Activated CD4-positive, alpha-beta T cell treated with anti-CD3 and anti-CD28 coated beads, Interleukin-2, amount 50 U/mL, for 1 hour (primary cell): ENCODE measurements around the gene DHX8.
A peak's percentile ranks its signal among the peaks of the same experiment; 100 is the strongest.

Experiments
- DNase-seq: peaks from one replicate; pipeline ENCODE4 v3.0.0-alpha.2; 2020

DHX8 gene

DNA sequence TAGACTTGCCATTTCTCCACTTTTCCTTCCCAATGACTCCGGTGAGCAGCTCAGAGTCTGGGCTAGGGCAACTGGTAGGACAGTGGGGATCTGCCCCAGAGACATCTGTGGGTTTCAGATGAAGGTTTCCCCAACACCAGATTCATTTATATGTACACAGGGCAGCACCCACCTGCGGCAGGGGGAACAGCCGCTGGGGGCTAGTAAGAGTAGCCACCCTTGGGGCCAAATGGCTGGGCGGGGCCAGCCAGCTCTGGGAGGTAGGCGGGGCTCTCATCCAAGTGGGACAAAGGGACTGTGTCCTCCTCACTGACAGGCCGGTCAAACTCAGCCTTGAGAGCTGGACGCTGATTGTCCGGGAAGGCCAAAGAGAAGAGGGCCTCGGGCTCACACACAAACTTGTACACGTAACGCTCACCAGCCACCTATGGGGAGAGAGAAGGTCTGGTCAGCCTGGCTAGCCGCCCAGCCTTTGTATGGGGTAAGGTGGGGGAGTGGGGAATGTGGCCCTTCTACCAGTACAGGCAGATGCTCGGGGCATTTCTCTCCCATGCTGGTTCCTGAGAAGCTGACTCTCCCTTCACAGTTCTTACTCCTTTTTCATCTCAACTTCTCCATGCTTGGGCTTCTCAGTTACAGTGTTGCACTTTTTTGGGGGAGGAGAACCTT, 44.7 kb downstream of the DHX8 start:
- DNase-seq: no peak

DNA sequence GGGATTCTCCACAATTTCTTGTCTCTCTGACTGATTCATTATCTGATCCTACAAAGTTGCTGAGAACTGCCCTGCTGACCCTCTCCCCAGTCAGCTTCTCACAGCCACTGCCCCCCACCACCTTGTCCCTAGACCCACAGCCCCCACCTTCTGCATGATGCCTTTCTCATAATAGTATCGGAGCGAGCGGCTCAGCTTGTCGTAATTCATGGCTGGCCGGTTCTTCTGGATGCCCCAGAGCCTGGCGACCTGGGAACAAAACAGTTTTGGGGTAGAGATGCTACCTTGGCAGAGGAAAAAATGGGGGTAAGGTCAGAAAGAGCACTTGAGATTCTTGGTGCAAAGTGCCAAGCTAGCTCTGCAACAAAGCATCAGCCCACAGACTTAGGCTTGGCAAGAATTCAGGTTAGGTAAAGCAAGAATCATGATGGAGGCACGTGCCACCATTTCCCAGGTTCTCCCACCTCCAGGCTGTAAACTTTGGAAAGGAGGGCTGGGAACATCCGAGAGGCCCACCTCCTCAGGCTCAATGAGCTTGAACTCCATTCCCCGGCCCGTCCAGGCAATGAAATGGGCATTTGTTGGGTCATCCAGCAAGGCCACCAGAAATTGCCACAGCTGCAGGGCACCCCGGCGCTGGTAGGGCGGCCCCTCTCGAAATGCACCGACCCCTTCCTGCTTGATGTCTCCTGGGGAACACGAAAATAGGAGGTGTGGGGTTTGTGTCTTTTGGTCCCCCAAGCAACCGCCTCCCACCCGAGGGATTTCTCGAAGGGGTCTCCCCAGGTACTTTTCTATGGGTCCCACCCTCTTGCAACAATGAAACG, 45.4 kb downstream of the DHX8 start:
- DNase-seq: no peak

DNA sequence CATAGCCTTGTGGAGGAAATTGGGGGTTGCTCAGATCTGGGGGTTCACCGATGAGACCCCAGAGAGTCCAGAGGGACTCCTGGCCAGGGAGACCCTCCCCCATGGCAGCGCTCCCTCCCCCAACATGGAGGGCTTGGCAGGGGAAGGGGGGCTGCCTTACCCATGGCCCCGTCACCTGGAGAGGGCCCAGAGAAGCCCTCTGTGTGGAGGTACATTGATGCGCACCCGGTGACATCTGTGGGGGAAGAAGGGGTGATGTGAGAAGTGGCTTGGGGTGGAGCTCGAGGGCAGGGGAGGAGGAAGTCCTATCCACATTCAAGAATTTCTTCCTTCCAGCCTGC, 46.1 kb downstream of the DHX8 start:
- no peak for DNase-seq

DNA sequence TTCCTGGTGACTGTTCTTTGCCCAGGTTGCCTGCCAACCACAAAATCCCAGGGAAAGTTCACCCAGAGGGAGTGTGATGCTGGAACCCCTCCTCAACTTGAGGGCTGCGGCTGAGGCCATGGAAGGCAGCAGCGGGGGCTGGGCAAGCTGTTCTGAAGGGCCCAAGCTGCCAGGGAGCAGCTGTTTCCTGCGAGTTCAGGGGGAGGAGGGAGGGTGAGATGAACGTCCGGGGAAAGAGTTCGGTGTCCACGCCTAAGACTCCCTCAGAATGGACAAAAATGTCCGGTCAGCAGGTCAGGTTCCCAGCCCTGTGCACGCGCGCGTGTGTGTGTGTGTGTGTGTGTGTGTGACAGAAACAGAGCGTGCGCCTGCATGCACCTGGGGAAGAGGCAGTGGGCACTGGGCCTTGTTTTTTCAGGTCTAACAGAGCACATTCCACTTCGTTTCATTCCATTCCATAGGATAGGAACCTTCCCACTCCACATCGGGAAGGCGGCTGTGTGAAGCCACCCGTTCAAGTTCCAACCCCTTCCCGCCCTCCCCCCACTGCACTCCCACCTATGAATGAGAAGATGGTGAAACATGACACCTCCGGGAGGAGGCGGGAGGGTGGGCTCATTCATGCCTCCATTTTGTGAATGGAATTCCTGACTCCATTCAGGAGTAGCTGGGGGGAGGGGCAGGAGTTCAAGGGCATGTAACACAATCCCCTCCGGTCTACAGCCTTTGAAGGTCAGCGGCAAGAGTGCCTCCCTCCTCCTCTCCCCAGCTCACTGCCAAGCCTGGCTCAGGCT, 46.7 kb downstream of the DHX8 start:
- DNase-seq: no peak

DNA sequence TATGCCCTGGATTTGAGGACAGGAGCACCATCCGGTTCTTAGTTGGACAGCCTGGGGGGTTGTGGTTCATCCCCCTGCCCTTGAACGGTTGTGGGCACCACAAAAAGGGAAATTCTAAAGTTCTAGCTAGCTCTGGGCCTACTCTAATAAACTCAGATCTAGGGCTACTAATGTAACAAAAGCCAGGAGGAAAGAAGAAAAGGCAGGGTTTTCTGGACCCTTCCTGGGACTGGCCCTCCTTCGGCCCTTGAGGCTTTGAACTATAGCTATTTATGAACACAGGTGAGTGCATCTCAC, 47.3 kb downstream of the DHX8 start:
- no peak for DNase-seq

DNA sequence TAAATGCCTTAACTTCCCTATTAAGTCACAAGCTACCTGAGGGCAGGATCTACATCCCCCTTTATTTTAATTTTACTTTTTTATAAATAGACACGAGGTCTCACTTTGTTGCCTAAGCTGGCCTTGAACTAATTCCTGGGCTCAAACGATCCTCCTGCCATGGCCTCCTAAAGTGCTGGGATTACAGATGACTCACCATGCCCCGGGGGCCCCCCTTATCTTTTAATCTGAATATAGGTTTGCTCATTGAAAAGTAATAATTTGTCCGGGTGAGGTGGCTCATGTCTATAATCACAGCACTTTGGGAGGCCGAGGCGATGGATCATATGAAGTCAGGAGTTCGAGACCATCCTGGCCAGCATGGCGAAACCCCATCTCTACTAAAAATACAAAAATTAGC, 48.2 kb downstream of the DHX8 start:
- no peak for DNase-seq

DNA sequence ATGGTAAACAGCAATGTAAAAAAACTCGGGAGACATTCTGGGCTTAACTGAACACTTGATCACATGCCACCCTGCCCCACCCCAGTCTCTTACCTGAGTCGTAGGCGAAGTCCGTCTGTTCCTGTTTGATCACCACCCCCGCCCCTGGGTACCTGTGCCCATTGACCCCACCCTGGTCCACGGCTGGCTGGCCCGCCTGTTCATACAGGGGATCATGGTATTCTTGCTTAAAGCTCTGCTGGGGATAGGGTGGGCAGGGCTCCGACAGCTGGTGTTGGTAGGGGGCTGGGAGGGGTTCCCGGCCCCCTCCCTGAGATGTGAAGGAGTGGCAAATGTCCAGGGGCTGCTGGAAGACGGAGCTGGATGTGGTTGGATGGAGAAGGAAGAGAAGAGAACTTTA, 48.8 kb downstream of the DHX8 start:
- no peak for DNase-seq

DNA sequence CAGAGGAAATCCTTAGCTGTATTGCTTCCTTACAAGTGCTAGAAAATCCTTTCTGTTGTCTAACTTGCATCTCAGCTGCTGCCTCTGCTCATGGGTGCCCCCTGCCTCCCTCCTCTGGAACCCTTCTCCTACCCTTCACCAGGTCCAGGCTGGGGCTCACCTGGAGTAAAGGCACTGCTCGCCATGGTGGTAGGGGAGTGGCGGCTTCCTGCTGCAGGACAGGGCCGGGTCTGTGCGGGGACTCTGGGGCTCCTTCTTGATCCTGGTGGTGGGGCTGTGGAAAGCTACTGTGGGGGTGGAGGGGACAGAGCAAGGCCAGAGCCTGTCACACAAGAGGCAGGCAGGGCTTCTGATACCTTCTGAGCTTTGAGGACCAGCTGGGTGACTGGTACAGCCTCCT, 49.9 kb downstream of the DHX8 start:
- DNase-seq: no peak

DNA sequence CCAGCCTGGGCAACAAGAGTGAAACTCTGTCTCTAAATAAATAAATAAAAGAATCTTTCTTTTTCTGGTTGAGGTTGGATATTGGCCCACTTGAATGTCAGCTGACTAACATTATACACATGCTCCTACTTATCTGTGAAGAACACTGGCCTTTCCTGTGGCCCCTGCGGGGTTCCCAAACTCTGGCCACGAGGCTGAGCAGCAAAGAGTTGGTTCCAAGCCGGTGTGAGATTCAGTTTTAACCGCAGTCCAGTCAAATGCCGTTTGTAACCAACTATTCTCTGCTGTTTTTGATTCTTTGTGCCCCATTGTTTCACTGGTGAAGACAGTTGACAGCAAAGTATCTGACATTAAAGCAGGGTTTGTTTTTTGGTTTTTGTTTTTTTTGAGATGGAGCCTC, 51.1 kb downstream of the DHX8 start:
- DNase-seq: no peak

DNA sequence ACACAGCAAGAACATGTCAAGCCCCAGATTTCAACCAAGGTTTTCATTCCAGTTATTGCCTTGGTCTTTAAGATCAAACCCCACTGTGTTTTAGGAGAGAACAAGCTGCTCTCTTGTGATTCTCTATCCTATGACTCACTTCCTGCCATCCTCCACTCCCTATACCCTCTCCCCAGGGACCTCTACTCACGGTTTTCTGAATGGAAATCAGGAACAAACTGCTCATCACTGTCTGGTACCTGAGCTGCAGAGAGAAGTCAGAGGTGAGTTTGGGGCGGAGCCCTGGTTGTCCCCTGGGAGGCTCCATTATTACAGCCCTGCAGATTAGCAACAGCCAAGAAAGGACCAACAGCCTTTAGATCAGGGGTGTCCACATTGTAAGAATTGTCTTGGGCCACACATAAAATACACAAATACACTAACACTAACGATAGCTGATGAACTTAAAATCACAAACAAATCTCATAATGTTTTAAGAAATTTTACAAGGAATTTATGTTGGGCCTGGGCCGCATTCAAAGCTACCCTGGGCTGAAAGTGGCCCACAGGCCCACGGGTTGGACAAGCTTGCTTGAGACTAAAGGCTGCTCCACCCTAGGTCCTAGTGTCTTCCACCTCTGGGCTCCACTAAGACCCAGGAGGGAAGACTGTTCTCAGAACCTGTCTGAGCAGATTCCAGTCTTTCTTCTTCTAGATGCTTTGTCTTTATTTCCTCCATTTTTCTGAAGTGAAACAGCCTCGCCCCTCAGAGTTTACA, 52.6 kb downstream of the DHX8 start:
- no peak for DNase-seq

DNA sequence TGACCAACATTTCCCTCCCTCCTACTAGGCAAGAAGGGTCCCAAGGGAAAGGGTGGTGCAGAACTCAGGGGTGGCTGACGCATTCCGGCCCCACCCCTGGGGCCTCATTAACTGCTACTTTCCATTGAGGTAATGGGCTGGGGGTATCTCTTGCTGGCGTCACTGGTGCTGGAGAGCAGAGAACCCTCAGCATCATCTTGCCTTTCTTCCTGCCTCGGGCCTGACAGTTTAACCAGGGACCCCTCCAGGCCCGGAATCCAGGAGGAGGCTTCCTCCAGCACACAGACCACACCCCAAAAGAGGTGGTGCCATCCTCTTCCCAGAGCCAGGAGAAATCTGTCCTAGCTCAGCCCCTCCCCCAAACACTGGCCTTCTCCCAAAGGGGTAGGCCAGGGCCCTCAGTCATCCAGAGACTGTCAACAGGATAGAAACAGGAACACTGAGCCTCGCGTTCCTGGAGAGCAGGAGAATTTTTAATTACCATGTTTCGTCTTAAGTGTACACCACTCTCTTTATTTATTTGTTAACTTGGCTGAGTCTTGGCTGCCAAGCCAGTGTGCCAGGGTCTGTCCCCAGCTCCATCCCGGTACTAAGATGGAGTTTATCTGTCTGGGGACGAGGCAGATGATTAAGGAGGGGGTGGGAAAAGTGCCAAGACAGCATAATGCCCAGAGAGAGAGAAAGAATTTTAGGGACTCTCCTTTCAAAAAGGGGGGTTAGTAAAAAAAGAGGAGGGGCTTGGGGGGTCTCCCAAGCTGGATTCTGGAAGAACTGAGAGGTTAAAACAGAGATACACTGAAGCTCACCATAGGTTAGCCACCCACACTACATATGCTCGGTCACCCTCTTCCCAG, 57.3 kb downstream of the DHX8 start:
- no peak for DNase-seq

DNA sequence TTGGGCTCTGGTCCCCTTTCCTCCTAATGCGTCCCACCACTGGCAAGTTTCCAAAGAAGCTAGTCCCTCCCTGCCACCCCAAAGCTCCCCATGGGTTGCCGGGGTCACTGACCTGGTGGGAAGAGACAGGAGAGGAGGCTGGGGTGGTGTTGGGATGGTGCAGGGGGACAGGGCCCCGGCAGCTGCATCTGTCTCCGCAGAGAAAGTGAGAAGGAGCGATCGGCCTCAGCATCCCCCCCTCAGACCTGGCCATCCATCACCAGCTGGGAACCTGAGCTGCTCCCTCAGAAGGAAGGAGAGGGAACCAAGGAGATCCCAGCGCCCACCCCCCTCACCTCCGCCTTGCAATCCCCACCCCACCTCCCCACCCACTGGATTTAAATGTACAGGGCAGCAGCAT, 59.1 kb downstream of the DHX8 start:
- DNase-seq: no peak

DNA sequence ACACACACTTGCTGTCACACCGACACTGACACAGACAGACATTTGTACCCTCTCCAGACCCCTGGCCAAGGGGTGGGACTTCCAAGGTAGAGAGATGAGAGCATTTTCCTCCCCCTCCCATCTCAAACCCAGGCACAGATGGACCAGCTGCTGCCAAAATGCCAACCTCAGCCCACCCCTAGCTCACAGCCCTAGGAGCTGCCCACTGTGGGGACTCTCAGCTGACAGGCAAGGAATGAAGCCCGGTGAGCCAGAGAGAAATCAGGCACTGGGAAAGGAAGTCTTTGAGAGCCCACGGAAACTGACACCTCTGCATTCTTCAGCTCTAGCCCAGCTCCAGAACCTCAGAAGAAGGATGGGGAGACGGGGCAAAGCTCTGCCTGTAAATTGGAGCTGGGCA, 59.5 kb downstream of the DHX8 start:
- no peak for DNase-seq

DNA sequence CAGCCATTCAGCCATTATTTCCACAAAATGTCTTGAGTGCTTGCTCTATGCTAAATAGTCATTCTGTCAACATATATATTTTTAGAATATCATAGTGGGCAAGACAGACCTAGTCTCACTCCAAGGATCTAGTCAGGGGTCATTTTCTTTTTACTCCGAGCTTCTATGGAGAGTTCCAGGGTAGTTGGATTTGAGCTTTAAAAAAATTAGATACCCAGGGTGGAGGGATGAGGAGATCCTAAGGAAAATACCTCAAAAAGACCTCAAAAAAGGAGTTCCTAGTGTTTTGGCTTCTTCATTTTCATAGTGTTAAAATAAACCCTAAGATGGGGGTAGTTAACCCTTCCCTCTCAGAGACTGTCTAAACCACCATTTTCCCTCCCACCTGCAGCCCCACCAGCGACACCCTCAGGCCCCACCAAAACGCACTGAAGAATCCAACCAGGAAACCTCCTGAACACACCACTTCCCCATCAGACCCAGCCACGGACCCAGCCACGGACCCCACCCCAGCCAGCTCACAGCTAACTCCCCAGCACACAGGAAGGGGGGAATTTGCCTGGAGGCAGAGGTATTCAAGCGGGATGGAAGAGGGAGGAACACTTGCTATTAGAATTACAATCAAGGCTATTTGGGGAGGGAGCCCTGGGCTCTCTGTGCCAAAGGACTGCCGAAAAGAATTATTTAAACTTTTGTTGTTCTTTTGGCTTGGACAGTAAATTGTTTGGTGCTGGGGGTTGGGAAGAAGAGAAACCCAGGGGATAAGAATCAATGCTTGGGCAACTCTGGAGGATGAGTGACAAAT, 60.2 kb downstream of the DHX8 start:
- DNase-seq: no peak

DNA sequence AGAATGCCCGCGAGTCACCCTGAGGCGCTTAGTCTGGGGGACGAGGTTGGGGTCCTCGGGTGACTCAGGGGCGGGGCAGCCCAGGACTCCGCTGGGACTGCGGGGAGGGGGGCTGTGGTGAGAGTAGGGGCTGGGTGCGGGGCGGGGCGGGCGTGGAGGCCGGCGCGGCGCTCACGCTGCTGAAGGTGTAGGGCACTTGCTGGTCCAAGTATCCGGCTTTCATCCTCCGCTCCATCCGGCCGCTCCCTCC, 61.5 kb downstream of the DHX8 start:
- peak; percentile 15 for DNase-seq

DNA sequence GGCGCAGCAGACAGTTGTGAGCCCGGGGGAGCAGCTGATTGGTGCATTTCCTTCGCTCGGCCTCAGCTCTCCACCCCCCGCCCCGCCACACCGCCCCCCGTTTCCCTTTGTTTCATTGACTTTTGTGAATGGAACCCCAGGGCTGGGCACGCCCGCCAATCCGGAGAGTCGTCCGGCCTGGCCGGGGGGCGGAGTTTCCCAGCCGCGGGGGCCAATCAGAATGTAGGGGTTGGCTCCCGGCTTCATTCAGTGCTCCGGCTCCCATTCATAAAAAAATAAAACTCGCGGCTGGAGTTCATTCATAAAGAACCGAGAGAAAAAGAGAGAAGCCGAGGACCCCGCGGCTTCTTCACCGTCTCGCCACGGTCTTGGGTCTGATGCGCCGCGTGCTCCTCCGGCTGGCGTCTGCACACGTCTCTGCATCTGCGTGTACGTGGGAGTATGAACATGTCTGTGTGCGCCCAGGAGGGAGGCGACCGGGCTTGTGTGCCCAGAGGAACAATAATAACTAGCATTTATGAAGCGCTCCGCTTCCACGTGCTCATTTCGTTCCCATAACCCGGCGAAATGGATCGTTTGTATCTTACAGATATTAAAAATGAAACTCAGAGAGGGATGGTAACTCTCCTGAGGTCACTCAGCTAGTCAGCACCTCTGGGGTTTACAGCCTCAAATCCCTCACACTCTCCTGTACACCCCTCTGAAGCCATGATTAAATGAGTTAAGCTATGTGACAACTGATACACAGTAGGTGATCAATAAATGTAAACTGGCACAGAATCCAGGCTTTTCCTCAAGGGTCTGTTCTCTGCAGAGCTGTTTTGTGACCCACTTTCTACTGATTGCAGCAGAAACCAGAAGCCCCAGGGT, 62.8 kb downstream of the DHX8 start, which contains the start of gene ETV4:
TSS of gene ETV4 (minus strand) at position 22 of the 870 bp plus-strand sequence. CDS start 723 bp downstream, outside the sequence.
- peak; percentile 85 for DNase-seq

DNA sequence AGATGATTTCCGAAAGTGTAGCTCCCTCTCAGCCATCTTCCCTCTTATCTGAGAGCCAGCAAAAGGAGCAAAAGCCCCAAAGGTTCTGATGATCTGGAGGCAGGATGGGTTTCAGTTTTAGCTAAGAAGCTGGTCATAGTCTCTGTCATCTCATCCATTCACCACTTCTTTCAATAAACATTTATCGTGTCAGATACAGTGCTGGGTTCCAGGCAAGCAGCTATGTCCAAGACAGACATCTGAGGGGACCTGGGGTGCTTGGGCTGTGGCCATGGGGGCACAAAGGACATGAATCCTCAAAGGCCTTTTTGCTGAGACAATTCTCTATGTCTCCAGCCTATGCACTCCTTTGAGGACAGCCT, 63.4 kb downstream of the DHX8 start:
- DNase-seq: no peak

DNA sequence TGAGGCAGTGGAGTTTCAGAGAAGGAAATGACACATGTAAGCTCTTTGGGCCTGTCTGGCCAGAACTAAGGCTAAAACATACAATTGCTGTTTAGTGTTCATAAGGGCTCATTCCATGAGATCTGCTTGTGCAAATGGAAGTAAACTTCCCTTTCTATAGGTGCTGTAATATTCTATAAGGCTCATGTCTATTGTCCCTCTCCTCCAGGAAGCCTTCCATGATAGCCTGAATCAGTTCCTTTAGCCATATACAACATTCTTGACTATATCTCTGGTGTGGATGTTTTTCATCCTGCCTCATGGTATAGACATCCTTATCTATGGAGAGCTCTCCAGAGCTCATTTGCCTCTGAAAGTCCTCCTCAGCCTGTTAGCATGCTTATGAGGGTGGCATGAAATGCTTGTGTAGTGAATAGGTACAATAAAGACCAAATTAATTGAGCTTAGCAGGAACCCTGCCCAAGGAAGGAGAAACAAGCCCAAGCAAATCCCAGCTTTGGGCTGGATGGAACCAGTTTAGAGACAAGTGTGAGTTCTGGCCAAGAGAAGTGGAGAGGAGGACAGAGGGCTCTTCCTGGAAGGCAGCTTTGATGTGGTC, 64.0 kb downstream of the DHX8 start:
- DNase-seq: no peak

DNA sequence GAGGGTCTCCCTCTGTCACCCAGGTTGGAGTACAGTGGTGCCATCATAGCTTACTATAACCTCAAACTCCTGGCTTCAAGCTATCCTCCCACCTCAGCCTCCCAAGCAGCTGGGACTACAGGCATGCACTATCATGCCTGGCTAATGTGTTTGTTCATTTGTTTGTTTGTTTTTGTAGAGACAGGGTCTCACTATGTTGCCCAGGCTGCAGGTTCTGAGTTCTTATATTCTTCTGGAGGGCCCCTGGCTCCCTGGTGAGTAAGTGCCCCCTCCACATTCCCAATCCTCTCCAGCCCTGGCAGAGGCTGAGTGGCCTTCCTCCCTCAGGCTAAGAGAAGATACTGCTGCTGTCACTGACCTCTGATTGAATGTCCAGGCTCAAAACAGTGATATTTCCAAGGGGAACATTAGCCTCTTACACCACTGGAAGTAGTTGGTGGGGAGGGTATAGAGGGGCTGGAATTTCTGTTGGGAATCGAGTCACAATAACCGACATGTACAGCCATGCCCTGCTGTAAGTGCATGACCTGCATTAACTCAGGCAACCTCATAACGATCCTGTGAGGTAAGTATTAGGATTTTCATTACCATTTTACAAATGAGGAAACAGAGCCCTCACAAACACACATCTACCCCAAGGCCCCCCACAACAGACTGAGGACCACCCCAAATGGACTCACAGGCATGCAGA, 65.1 kb downstream of the DHX8 start:
- DNase-seq: no peak

DNA sequence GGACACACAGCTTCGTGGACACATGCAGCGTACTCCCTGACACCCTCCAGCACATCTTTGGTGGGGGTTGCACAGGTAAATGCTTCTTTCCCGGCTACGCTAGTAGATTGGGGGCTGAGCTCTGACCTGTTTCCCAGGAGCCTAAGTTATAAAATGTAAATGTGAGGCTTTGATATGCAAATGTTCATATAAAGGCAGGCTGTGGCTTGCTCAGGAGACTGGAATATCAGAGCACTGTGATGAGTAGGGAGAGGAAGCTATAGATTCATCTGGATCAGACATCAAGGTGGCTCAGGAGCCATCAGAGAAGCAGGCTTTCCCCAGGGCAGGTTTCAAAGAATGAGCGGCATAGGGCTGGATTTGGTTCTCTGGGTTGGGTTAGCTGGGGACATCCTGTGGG, 65.7 kb downstream of the DHX8 start:
- no peak for DNase-seq
